ENCODE data around the gene ASTN1. TPM values are rescaled to one million over a fixed set of nuclear protein-coding genes. Genes with fewer than 3 reads are reported as not detected.

Gene ASTN1
- total and polyA plus RNA-seq, 9 donors: 1.1 to 14.8 (median 2.7) TPM

DNA sequence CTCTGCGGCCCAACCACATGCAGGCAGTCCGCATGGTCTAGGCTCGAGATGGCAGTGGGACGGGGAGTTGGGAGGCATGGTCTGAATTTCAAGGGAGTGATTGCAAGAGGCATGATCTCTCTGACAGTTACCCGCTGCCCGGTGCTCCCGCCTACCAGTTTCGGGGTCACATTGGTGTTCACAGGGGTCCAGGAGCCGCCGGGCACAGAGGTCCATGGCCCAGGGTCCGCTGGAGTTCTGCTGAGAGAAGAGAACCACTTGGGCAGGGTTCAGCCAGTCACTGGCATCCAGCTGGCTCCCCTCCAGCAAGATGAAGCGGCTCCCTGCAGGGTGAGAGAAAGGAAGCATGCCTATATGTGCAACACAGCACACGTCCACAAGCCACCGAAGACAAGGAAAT, 141.3 kb downstream of the ASTN1 start:
- H3K27me3 ChIP-seq: no peaks in the 10 kb centered on the region
- H3K27ac ChIP-seq: no peak overlapping the region
- H3K4me3 ChIP-seq: no peak overlapping the region
- TF ChIP-seq, protein P1, sequence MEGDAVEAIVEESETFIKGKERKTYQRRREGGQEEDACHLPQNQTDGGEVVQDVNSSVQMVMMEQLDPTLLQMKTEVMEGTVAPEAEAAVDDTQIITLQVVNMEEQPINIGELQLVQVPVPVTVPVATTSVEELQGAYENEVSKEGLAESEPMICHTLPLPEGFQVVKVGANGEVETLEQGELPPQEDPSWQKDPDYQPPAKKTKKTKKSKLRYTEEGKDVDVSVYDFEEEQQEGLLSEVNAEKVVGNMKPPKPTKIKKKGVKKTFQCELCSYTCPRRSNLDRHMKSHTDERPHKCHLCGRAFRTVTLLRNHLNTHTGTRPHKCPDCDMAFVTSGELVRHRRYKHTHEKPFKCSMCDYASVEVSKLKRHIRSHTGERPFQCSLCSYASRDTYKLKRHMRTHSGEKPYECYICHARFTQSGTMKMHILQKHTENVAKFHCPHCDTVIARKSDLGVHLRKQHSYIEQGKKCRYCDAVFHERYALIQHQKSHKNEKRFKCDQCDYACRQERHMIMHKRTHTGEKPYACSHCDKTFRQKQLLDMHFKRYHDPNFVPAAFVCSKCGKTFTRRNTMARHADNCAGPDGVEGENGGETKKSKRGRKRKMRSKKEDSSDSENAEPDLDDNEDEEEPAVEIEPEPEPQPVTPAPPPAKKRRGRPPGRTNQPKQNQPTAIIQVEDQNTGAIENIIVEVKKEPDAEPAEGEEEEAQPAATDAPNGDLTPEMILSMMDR (IDR thresholded peaks at IDR 0.05): no peak
- TF ChIP-seq EP300 (IDR thresholded peaks at IDR 0.05) (no peak), POLR2A (IDR thresholded peaks at IDR 0.05) (no peak)
- H3K36me3 ChIP-seq: no peaks in the 10 kb centered on the region
- intact Hi-C loops (cut with DNase I): no loop called here
- no peaks in the 10 kb centered on the region for H3K9me3 ChIP-seq
- no peak for DNase-seq
- WGBS, 3 donors: 92 to 95% (median 94%) methylated on average over 14 of the region's 14 CpGs
- H3K4me1 ChIP-seq (ENCODE audit: insufficient read depth): no peaks in the 10 kb centered on the region

DNA sequence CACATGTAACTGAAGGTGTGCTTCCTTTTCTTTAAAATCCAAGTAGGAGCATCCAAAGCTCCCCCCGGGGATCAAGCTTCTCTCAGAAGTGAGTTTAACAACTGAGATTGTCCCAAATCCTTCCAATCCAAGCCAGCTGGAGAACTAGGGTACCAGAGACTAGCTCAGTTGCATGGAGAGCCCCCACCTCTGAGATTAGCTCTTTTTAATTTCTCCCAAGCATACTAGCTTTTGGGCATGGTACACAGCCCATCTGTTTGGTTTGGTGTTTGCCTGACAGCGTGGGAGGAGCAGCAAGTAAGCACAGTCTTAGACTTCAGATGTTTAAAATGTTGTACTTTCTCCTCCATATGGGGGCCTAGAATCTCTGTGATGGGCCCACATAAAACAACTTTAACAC, 142.8 kb downstream of the ASTN1 start:
- Histone ChIP-seq H3K27ac (no peak overlapping the region), H3K9me3 (no peaks in the 10 kb centered on the region), H3K4me3 (no peak overlapping the region), H3K4me1 (ENCODE audit: insufficient read depth) (no peaks in the 10 kb centered on the region), H3K36me3 (no peaks in the 10 kb centered on the region), H3K27me3 (no peaks in the 10 kb centered on the region)
- 77 to 86% (median 85%) methylated on average over 2 of the region's 2 CpGs for WGBS, 3 donors
- intact Hi-C loops (cut with DNase I): no loop called here
- no peak for DNase-seq
- TF ChIP-seq EP300 (IDR thresholded peaks at IDR 0.05) (no peak), POLR2A (IDR thresholded peaks at IDR 0.05) (no peak)
- TF ChIP-seq, protein P1 (IDR thresholded peaks at IDR 0.05): no peak

DNA sequence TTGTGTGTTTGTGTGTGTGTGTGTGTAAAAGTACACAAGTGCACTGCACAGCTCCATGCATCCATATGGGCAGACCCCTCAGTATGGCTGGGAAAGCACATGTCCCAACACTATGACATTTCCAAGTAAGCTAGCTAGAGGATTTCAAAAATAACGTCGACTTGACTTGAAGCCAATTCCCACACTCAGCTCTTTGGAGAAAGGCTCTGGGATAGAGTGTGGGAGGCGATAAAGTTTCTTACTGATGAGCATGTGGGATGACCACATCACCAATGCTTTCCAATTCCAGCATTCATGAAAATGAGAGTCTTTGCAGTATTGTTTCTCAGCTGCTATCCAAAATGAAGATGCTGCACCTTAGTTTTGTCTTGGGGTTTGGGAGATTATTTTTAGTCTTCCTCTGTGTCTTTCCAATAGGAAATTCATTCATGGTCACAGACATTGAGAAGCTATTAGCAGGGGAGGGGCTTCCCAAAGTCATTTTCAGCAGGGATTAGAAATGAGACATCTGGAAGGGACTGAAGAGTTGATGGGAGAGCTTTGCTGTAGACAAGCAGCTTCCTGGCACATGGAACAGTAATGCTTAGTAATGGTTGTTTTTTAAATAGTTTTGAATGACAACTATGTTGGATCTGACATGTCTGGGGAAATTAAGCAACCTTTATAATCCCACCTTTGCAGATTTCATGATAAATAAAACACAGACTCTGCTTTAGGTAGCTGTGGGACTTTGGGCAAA, 143.5 kb downstream of the ASTN1 start:
- Histone ChIP-seq H3K4me3 (no peak overlapping the region), H3K9me3 (no peaks in the 10 kb centered on the region), H3K27me3 (no peaks in the 10 kb centered on the region), H3K4me1 (ENCODE audit: insufficient read depth) (no peaks in the 10 kb centered on the region), H3K36me3 (no peaks in the 10 kb centered on the region), H3K27ac (no peak overlapping the region)
- intact Hi-C loops (cut with DNase I): no loop called here
- no peak for DNase-seq
- TF ChIP-seq POLR2A (IDR thresholded peaks at IDR 0.05) (no peak), EP300 (IDR thresholded peaks at IDR 0.05) (no peak)
- TF ChIP-seq, protein P1 (IDR thresholded peaks at IDR 0.05): no peak
- WGBS, 3 donors: 10 to 14% (median 12%) methylated on average over 3 of the region's 3 CpGs

DNA sequence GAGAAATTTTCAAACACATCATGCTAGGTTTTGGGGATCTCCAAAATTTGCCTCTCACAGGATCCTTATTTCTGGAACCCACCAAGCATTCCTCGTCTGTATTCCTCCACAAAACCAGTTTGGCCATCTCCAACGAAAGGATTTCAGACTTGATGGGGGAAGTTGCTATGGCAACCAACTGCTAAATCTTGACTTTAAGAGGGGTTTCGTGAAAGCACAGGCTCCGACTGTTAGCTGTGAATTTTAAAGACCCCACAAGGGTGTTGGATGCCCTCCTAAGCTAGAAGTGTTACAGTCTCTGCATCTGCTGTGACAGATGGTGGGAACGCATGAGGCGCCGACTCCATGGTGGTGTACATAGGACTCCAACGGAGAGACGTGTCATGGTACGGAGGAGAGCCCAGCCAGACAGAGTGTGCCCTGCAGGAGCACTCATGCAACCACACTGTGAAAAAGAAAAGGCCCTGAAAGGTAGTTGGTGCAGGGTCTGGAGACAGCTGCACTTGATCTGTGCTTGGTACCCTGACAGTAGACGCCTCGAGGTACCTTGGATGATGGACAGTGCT, 147.1 kb downstream of the ASTN1 start:
- Histone ChIP-seq H3K27ac (no peak overlapping the region), H3K4me3 (no peak overlapping the region), H3K27me3 (no peaks in the 10 kb centered on the region), H3K9me3 (no peaks in the 10 kb centered on the region), H3K4me1 (ENCODE audit: insufficient read depth) (no peaks in the 10 kb centered on the region), H3K36me3 (no peaks in the 10 kb centered on the region)
- no peak for TF ChIP-seq EP300 (IDR thresholded peaks at IDR 0.05)
- TF ChIP-seq, protein P1 (IDR thresholded peaks at IDR 0.05): no peak
- no peak for DNase-seq
- 94 to 96% (median 94%) methylated on average over 12 of the region's 12 CpGs for WGBS, 3 donors
- intact Hi-C loops (cut with DNase I): no loop called here
